Activated CD4-positive, CD25-positive, alpha-beta regulatory T cell treated with anti-CD3 and anti-CD28 coated beads, Interleukin-2, amount 50 U/mL, for 72 hours (primary cell): ENCODE data around the gene BANK1.

Experiments
- DNase-seq: peaks from one replicate; pipeline ENCODE4 v3.0.0; 2021

BANK1 gene

DNA sequence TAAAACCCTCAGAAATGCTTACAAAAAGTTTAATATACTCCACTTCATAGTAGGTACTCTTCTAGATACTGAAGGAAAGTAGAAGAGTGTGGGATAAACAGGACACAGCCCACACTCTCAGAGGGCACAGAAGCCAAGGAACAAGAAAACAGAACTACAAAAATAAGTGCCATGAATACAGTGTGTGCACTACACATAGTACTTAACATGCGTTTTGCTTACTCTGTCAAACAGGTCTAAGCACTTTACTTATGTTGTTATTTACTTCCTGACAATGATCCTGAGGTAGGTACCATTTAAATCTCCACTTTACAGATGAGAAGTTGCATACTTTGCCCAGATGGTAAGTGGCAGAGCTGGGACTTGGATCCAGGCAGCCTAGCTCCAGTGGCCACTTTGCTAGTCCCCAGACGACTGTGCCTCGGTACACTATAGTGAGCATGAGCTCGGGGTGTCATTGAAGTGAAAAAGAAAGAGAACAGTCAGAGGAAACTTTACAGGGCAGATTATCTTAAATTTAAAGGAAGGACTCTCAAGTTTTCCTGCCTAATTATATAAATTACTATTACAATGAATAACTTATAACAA lies 120.3 kb downstream of the BANK1 start:
- no peak for DNase-seq

DNA sequence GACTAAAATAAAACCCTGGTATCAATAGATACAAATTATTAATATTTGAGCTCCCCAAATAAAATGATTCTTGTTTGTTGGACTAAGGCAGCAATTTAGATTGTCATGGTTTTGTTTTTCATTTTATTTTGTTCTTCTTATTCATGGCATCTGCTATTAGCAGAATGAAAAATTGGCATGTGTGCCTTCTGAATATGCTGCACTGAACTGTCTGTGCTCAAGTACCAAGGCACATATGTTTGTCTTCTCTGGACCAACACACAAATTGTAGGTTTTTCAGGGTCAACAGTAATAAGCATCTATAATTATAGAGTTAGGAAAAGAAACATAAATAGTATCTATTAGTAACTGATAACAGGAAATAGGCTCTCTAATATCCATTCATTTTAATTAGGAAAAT lies 121.1 kb downstream of the BANK1 start:
- DNase-seq: no peak

DNA sequence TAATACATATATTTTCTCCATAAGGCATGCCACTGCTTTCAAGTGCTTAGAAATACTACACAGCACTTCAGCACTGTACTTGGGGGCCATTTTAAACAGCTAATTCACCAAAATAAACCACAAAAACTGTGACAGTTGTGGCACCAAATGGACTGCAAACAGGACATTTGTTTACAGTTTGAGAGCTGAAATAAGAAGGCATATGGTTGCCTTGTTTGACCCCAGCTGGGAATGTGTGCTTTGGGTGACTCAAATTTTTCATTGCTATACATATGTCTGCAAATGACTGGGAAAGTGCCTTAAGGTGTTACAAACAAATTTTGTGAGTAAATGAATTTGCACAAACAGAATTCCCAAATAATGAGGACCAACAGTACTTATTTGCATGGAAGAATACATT lies 124.2 kb downstream of the BANK1 start:
- no peak for DNase-seq

DNA sequence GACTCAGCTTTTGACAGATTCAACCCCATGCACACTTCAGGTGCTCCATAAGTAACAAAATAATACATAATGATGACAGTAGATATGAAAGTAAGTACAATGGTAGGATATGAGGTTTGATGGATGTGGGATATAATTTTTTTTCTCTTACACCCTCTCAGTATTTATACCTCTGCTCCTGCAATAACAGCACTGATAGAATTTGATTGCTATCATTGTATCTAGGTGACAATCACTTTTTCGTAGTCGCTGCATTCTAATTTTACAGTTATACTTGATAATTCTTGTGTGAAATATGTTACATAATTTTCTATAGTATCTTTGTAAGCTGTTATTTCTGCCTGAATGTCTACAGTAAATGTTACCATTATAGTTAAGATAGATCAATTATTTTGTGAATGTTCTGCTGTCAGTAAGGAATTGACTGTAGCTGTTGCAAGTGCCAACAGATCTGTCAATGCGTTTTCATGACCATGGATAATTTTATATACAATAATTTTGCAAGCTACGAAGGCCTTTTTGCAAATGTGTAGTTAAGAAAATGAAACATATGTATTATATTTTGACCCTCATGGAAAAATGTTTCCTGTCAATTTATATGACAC lies 128.9 kb downstream of the BANK1 start:
- no peak for DNase-seq

DNA sequence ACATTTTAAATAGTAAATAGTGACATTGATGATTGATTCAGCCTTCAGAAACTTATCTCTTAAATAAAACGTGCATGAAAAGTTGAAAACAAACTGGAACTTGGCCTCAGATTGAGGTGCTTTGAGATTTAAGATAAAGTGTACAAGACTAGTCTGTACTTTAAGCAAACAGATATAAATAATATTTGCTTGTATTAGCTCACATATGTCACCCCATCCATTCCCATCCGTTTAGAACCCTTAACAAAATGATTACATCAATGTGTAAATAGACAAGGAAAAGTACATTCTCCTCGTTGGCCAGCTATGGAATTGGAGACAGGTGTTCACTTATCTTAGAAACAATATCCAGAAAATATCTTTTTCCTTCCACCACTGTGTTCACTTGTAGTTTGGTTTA lies 130.8 kb downstream of the BANK1 start:
- DNase-seq: no peak

DNA sequence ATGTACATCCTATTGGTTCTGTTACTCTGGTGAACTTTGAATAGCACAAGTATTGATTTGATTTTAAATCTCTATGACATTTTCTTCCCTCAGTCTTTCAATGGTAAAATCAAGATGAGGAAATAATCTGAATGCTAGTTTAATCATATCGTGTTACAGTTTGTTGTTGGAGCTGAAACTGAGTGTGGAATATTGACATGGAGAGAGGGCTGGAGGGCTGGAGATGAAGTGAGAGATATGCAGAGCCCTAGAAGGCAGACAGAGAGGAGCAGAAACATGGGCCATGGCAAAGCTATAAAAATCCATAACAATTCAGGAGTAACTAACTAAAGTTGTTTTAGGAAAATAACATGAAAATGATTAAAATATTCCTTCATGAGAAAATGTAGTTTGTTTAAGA lies 141.1 kb downstream of the BANK1 start:
- no peak for DNase-seq

DNA sequence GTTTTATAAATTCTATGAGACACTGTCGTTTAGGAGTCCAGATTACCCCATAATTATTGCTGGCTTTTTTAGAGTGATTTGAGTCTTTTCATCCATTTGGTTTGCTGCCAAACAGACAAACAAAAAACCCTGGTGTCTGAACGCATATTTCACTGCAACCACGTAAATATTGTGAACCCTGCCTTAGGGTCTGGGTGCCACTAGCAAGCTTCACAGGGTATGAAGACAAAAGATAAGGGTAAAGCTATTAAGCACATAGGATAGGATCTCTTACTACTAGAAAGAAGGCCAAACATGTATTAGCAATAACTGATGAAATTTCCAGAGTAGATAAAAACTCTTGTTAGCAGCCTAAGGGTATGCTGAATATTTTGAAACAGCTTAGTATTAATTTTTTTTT lies 143.3 kb downstream of the BANK1 start:
- no peak for DNase-seq

DNA sequence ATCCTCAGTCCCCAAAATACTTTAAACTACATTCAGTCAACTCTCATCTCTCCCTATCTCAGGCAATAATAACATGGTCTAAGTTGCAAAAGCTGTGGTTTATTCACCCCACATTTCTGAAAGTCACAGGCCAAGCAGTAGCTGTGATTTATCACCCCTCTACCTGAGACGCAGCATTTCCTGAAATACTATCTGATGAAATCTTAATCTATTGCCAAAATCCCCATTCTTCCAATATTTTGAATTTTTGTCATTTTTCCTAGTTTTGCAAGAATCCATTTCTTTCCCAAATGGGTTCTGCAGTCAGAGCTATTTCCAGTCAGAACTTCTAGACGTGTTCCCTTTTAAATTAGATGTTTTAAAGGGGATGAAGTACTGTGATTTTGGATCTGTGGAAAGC lies 148.3 kb downstream of the BANK1 start:
- DNase-seq: no peak

DNA sequence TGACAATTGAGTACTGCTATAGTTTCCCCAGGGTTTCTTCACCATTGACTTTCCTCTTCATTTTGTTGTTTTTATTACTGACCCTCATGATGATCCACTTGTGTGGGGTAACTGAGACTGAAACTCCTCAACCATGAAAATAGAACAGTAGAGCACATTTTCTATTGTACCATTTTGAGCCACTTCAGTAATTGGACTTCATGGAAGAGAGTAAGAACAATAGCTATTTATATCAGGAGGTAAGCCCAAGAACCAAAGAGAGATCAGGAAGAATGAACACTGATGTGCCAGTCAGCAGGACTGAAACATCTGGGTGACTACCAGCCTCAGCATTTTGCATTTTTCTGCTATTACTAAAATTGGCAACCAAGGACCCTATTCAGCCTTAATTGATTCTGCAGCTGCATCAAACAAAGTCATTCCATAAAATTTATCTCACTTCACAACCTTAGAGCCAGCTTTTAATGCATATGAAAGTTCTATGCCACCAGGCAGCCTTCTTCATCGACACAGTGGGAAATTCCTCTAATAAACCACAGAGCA lies 151.4 kb downstream of the BANK1 start:
- no peak for DNase-seq

DNA sequence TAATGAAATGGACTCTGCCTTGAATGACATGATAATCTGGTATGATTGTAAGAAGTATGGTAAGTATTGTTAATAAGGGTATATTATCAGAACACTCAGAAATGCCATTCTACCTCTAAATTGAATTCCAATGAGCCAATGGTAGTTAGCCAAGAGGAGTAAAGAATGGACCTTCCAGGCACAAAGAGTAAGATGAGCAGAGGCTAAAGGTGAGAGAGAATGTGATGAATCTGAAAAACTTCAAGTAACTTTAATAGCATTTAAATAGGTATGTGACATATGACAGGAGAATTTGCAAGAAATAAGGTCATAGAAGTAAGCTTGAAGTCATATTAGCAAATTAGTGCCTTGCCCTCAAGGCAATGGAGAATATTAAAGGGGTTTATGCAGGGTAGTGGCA lies 152.4 kb downstream of the BANK1 start:
- no peak for DNase-seq

DNA sequence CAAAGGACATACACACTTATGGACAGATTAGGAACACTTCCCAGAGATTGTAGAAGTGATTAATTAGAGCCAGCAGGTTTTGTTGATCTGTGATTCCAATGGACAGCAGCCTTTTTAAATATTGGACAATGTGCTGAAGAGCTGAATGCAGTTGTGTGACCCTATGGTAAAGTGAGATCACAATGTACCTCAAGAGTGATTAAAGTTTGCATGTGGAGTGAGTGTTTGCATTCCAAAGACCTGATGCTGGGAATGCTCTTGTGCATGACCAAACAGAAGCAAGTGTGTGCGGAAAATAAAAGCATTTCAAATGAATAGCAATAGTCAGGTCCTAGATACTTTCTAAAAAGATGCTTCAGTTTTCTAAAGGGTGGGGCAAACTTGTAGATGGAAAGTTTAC lies 154.1 kb downstream of the BANK1 start:
- DNase-seq: no peak

DNA sequence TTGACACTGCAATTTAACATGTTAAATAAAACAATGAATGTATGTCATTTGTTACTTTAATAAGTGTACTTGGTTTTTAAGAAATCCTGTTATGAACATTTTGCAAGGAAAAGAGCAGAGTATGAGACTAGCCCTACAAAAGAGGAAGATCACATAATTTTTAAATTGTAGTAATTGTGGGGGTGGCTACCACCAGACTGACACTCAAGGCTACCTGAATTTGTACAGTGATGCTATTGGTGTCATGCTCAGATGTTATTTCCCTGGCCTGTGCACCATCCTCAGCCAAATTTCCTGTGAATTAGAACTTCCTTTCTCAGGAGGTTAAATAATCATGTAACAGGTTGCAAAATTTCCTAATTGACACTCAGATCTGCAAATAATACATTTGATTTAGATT lies 157.5 kb downstream of the BANK1 start:
- DNase-seq: no peak

DNA sequence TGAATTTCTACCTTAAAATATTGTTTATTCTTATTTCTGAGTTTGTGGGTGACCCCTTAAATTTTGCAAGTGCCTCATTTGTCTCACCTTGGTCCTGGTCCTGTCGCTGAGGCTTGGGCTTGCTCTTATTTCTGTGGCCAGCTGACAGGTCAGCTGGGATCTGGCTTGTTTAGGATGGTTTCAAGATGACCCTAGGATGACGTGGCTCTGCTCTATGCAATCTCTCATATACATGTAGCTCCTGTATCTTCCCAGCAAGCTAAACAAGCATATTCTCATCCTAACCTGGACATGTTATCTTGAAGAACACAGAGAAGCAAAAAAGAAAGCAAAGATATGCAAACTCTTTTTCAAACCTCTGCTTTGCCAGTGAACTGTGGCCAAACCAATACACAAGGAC lies 158.4 kb downstream of the BANK1 start:
- DNase-seq: no peak

DNA sequence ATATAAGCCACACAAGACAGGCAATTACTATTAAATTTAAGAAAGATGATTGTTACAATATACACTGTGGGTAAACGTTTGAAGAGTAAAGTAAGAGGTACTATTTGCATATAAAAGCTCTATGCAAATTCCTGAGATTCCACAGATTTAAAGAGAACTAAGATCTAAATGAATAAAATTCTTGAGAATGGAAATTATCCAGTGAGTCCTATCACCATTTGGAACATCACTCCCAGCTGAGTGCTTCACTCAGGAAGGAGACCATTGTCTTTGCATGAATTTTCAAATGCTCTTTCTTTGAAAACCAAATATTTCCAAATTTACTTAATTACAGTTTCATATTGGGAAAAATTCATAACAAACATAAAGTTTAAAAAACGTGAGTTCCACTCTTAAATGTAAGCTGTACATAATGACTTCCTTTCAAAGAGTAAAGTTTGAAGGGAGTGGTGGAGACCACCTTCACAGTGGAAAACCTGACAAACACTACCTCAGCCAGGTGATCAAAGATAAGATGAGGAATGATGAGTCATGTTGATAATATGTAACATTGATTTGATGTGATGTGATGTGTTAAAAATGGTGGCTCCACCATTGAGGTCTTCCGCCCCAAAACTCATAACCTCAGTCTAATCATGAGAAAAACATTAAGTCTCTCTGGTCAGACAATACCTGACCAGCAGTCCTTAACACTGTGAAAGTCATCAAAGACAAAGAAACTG lies 159.9 kb downstream of the BANK1 start:
- DNase-seq: no peak

DNA sequence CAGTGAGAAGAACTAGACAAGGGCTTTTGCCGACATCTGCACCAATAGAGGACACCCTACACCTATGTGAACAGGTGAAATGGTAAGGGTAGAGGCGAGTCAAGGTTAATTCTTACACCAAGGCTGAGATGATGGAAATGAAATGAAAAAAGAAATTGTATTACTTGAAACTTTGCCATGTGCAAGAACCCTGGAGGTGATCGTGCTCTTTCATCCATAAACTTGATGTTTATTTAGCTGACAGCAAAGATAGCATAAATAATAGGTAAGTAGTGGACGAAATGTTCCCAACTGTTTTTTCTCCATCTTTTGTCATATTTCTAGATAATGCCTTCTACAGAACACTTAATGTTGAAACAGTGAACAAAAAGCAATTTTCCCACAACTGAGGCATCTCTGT lies 162.5 kb downstream of the BANK1 start:
- DNase-seq: no peak

DNA sequence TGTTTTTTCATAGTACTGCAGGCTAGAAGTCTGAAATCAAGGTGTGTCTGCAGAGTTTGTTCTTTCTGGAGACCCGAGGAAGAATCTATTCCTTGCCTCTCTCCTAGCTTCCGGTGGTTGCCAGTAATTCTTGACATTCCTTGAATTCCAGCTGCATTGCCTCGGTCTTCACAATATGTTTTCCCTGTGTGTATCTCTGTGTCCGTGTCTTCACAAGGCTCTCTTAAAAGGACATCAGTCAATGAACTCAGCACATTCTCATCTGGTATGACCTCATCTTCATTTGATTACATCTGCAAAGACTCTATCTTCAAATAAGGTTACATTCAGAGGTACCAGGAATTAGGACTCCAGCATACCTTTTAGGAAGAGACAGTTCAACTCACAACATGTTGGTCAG lies 163.4 kb downstream of the BANK1 start:
- DNase-seq: no peak

DNA sequence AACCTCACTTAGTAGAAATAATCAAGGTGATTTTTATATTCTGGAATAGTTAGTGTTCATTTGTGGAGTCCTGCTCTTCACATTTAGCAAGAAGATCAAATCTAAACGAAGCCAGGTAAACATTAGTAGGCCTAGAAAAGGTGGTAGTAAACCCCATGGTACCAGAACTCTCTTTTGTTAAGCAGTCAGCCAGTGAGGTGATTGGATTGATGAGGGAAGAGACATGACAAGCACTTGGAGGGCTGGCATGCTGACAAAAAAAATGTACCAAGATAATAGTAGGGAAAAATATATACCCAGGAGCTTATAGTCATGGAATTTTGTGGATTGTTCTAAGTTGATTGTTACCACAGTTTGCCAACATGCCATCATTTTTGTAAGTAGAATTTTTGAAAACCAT lies 163.8 kb downstream of the BANK1 start:
- no peak for DNase-seq

DNA sequence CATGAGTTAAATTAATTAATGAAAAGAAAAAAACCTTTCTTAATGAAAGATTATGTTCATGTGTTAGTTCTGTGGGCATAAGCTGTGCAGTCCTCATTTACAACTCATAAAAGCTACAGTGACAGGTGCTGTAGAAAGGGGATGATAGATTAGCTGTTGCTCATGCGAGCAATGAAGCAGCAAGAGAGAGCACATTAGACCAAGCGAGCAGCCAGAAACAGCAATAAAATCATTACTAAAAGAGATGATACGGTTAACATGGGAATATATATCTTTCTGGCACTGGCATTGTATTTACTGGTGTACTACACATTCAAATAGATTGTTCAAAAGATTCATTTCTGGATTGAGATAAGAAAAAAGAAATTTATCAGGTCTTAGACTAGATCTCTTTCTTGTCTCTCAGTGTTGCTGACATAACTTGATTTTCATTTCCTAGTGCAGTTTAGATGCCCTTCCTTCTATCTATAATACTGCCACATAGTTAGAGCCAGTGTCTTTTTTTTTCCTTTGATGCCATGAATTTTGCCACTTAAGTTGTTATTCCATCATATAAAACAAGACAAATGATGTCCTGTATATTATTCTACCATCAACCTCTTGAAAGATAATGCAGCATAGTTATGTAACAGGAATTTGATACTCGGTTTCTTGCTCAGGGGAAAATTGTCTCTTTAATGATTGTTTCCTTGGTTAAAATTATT lies 164.6 kb downstream of the BANK1 start:
- DNase-seq: no peak

DNA sequence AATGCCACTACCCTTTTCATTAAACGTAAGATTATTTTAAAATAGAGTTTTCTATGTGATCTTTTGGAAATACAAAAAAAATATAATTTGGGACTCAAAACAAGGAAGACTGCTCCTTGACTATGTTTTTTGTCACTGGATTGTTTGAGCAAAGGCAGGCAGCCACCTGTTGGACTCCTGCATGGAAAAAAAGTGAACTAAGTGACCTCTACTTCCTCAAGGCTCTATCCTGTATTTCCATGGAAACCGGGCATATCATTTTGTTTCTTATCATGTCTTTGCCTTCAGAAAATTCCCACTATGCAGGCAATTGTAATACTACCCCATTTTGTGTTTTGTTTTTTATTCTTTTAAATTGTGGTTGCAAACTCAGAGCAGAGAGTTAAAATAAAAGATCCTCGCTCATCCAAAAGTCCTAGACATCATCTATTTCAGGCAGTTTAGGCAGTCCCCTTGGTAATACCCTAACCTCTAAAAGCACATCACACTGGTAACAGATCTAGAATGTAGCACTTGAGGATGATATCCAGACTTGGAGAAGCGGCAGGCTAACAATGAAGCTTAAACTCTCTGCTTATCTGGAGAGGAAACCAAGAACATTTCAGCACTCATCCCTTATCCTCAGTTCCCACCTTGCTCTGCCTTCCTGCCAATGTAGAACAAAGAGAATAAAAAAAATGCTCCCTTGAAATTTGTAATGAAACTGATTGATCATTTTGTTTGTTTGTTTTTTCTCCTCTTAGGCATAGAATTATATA lies 165.7 kb downstream of the BANK1 start:
- DNase-seq: no peak

DNA sequence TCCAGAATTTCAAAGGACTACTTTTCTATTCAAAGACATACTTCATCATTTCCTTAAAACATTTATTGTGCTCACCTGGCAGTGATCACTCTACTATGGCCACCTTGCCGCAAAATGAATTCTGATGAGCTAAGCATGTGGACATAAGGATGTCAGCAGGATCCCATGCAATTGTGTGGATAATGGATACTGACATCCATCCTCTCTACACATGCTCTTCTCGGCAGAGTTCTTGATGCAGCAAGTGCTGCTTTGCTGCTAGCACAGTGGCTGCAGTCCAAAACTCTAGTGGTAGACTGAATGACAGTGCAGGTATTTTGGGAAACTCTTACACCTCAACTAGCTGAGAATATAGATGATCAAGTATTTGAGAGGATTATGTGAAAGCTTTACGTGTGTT lies 168.0 kb downstream of the BANK1 start:
- no peak for DNase-seq

DNA sequence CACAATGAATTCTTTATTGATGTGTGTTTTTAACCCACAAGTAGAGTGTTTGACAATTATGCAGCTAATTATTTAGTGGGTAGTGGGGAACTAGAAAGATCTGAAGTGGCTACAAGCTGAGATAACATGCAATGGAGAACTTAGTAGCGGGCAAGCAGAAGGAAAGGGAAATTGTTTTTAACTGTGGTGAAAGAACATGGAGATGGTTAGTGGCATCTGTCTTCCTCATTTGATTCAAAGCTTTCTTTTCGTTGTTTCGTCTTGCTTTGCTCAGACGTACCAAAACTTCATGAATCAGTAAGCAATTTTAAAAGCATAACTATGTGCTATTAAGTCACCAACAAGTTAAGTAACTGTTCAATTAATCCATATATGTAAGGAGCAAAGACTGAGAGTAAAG lies 169.9 kb downstream of the BANK1 start:
- DNase-seq: no peak

DNA sequence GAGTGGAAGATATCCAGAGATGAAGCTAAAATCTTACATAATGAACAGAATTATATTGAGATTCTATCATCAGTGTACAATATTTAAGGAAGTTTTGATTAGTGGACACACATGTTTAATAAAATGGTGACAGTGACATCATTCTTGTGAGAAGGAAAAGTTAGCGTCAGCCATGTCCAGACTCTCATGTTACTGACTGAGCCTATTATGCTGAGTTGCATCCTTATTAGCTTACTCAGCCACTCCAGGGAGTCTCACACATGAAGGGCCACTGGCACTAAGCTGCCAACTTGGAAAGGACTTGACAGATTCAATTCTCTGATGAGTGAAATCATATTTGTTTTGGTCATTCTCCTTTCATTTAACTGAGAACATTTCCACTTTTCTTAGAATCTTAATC lies 170.6 kb downstream of the BANK1 start:
- DNase-seq: no peak

DNA sequence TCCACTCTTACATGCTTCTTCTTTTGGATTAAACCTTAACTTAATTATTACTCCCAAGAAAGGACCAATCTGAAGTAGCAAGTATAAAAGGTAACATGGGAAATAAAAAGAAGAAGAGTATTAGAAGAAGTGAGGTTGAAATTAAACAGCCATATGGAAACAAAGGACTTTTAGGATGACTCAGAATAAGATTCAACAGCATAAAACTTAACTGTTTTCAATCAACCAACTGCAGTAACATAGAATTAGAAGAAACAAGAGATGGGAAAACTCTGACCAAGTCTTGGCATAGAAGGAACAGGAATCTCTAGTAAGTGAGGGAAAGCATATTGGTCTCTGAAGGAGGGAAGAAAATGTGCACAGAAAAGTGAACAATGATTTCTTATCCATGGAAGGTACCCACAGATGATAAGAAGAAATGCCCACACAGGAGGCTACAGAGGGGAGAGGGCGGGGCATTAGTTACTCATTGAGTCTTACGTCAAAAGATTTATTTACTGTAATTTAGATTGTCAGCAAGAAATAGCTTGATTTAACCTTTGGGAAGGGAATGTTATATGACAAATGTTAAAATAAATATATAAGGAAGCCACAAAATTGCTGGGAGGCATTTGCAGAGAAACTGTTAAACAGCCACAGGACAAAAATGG lies 177.3 kb downstream of the BANK1 start:
- no peak for DNase-seq
